Mucosa of stomach (tissue), 1 donor: ENCODE data around the gene OR3A2.
"Not testable (repeated sequence)": the region's sequence is repeated elsewhere in the genome, so short reads cannot be mapped to it uniquely, and the experiment has no call there.

ENCODE experiments used
- H3K27me3 ChIP-seq: one replicate; pipeline ENCODE4 v1.7.0; 2013; ENCODE audit warnings: mild to moderate bottlenecking, low read length; ENCODE audit not compliant: control insufficient read depth, insufficient read depth
- H3K36me3 ChIP-seq: one replicate; pipeline ENCODE4 v1.7.0; 2013; ENCODE audit warnings: low read length; ENCODE audit not compliant: control insufficient read depth, insufficient read depth
- H3K4me1 ChIP-seq: one replicate; pipeline ENCODE4 v1.7.0; 2013; ENCODE audit warnings: mild to moderate bottlenecking, low read length; ENCODE audit not compliant: control insufficient read depth, insufficient read depth
- H3K4me3 ChIP-seq: one replicate; pipeline ENCODE4 v1.7.0; 2013; ENCODE audit warnings: low read length
- H3K9ac ChIP-seq: one replicate; pipeline ENCODE4 v1.7.0; 2013; ENCODE audit warnings: mild to moderate bottlenecking, low read length, moderate library complexity
- H3K9me3 ChIP-seq: one replicate; pipeline ENCODE4 v1.7.0; 2013; ENCODE audit warnings: mild to moderate bottlenecking, low read length, moderate library complexity; ENCODE audit not compliant: control insufficient read depth
- donor health status: Pancreatic carcinoma.

The OR3A2 gene

GRCh38 chr17:3389791-3390190 is 3.7 kb upstream of the OR3A2 start:
- Histone ChIP-seq H3K4me3 (no peak overlapping the region), H3K9ac (no peak overlapping the region), H3K4me1 (no peaks in the 10 kb centered on the region), H3K9me3 (no peaks in the 10 kb centered on the region), H3K27me3 (peaks cover 5% of the 10 kb centered on the region), H3K36me3 (no peaks in the 10 kb centered on the region)

- Histone ChIP-seq H3K9ac (no peak overlapping the region), H3K4me3 (no peak overlapping the region), H3K4me1 (no peaks in the 10 kb centered on the region), H3K36me3 (no peaks in the 10 kb centered on the region), H3K27me3 (peaks cover 8% of the 10 kb centered on the region), H3K9me3 (no peaks in the 10 kb centered on the region)
Observed at GRCh38 chr17:3381957-3382356, 4.2 kb downstream of the OR3A2 start.

GRCh38 chr17:3378321-3378720 is 7.8 kb downstream of the OR3A2 start:
- Histone ChIP-seq H3K27me3 (peaks cover 3% of the 10 kb centered on the region), H3K4me3 (no peak overlapping the region), H3K9ac (no peak overlapping the region), H3K9me3 (no peaks in the 10 kb centered on the region), H3K4me1 (no peaks in the 10 kb centered on the region), H3K36me3 (no peaks in the 10 kb centered on the region)

- not testable (repeated sequence) for H3K9me3 ChIP-seq, H3K27me3 ChIP-seq, H3K4me1 ChIP-seq, H3K36me3 ChIP-seq, H3K4me3 ChIP-seq, H3K9ac ChIP-seq
Observed at GRCh38 chr17:3371167-3371566, 14.9 kb downstream of the OR3A2 start.

GRCh38 chr17:3342782-3343181 is 43.3 kb downstream of the OR3A2 start:
- H3K9me3 ChIP-seq, H3K4me3 ChIP-seq, H3K9ac ChIP-seq, H3K36me3 ChIP-seq, H3K4me1 ChIP-seq, H3K27me3 ChIP-seq: not testable (repeated sequence)

- Histone ChIP-seq H3K27me3 (no peaks in the 10 kb centered on the region), H3K36me3 (no peaks in the 10 kb centered on the region), H3K9ac (no peak overlapping the region), H3K4me3 (no peak overlapping the region), H3K9me3 (no peaks in the 10 kb centered on the region), H3K4me1 (no peaks in the 10 kb centered on the region)
Observed at GRCh38 chr17:3335876-3336275, 50.2 kb downstream of the OR3A2 start.

- H3K4me3 ChIP-seq: no peak overlapping the region
Observed at GRCh38 chr17:3318336-3318735, 67.8 kb downstream of the OR3A2 start.

GRCh38 chr17:3316836-3317235 is 69.3 kb downstream of the OR3A2 start:
- Histone ChIP-seq H3K4me1 (peaks cover 8% of the 10 kb centered on the region), H3K36me3 (no peaks in the 10 kb centered on the region), H3K4me3 (no peak overlapping the region), H3K27me3 (no peaks in the 10 kb centered on the region), H3K9me3 (no peaks in the 10 kb centered on the region), H3K9ac (no peak overlapping the region)

More at GRCh38 chr17:3318336-3318735, 67.8 kb downstream of the OR3A2 start:
- Histone ChIP-seq H3K9ac (no peak overlapping the region), H3K36me3 (no peaks in the 10 kb centered on the region), H3K9me3 (no peaks in the 10 kb centered on the region), H3K4me1 (peaks cover 8% of the 10 kb centered on the region), H3K27me3 (no peaks in the 10 kb centered on the region)

GRCh38 chr17:3308603-3309002 is 77.5 kb downstream of the OR3A2 start:
- Histone ChIP-seq H3K4me3 (no peak overlapping the region), H3K4me1 (no peaks in the 10 kb centered on the region), H3K27me3 (no peaks in the 10 kb centered on the region), H3K9me3 (no peaks in the 10 kb centered on the region), H3K9ac (no peak overlapping the region), H3K36me3 (no peaks in the 10 kb centered on the region)

GRCh38 chr17:3298260-3298659 is 87.8 kb downstream of the OR3A2 start, which contains the start of gene OR3A1:
OR3A1 (minus strand) TSS chr17:3298360; CDS start chr17:3292582, 5,778 bp downstream.
- Histone ChIP-seq H3K4me1 (no peaks in the 10 kb centered on the region), H3K27me3 (no peaks in the 10 kb centered on the region), H3K9me3 (no peaks in the 10 kb centered on the region), H3K4me3 (no peak within 1 kb of the TSS), H3K36me3 (no peaks in the 10 kb centered on the region), H3K9ac (no peak within 1 kb of the TSS)

- Histone ChIP-seq H3K4me3 (no peak overlapping the region), H3K9ac (no peak overlapping the region), H3K9me3 (no peaks in the 10 kb centered on the region), H3K36me3 (no peaks in the 10 kb centered on the region), H3K4me1 (no peaks in the 10 kb centered on the region), H3K27me3 (no peaks in the 10 kb centered on the region)
Observed at GRCh38 chr17:3295632-3296031, 90.5 kb downstream of the OR3A2 start.

- not testable (repeated sequence) for H3K27me3 ChIP-seq, H3K9me3 ChIP-seq, H3K36me3 ChIP-seq, H3K4me3 ChIP-seq, H3K4me1 ChIP-seq, H3K9ac ChIP-seq
Observed at GRCh38 chr17:3293548-3293947, 92.6 kb downstream of the OR3A2 start.

GRCh38 chr17:3282901-3283300 is 103.2 kb downstream of the OR3A2 start:
- Histone ChIP-seq H3K27me3 (no peaks in the 10 kb centered on the region), H3K9ac (no peak overlapping the region), H3K9me3 (no peaks in the 10 kb centered on the region), H3K4me1 (no peaks in the 10 kb centered on the region), H3K4me3 (no peak overlapping the region), H3K36me3 (no peaks in the 10 kb centered on the region)
